Measurements from ENCODE around the gene TADA2A.

TADA2A gene

GRCh38 chr17:37512442-37513068, 105.9 kb downstream of the TADA2A start:
- TF ChIP-seq GATA2 (IDR thresholded peaks at IDR 0.05; ENCODE audit: low read depth, low read length) (no peak), GATA3 (IDR thresholded peaks at IDR 0.05; ENCODE audit: low read depth, low read length) (no peak)

- TF ChIP-seq GATA3 (IDR thresholded peaks at IDR 0.05; ENCODE audit: low read depth, low read length) (no peak), GATA2 (IDR thresholded peaks at IDR 0.05; ENCODE audit: low read depth, low read length) (no peak)
These were observed 107.0 kb downstream of the TADA2A start for GRCh38 chr17:37513711-37514110.

GRCh38 chr17:37516127-37516571, 109.5 kb downstream of the TADA2A start:
- no peak for TF ChIP-seq GATA2 (IDR thresholded peaks at IDR 0.05; ENCODE audit: low read depth, low read length)
- TF ChIP-seq GATA3 (IDR thresholded peaks at IDR 0.05; ENCODE audit: low read depth, low read length): no peak

- no peak for TF ChIP-seq GATA3 (IDR thresholded peaks at IDR 0.05; ENCODE audit: low read depth, low read length)
- no peak for TF ChIP-seq GATA2 (IDR thresholded peaks at IDR 0.05; ENCODE audit: low read depth, low read length)
These were observed 111.2 kb downstream of the TADA2A start for GRCh38 chr17:37517881-37518280.

- TF ChIP-seq GATA3 (IDR thresholded peaks at IDR 0.05; ENCODE audit: low read depth, low read length) (no peak), GATA2 (IDR thresholded peaks at IDR 0.05; ENCODE audit: low read depth, low read length) (no peak)
These were observed 112.1 kb downstream of the TADA2A start for GRCh38 chr17:37518826-37519225.

DNA sequence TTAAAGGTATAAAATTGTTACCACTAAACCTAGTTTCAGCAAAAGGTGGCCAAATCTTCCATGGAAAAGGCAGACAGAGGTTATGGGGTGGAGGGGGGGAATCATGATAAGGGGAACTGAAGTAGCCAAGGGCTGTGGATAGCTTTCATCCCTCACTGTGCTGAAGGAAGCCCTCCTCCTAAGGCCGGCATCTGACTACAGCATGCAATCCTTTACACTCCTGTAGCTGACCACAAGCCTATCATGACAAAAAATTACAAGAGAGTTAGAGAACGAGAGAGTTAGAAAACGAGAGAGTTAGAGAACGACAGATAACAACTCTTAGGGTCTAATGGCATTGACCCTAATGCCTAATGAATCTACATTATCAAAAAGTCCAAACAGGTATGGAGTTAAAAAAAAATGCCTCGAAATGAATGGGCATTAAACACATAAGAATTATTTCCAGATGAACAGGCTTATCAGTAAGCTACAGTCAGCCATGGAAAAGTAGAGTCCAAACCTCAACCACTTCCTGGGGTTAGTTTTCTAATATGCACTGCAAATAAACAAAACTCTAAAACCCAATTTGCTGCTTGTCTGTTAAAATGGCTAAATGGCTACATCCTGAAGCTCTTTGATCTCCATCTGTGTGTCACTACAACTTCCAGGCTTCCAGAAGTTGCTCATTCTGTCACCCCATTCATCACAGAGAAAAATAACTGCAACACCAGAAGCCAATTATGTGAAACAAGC, 112.7 kb downstream of the TADA2A start:
- TF ChIP-seq GATA3 (IDR thresholded peaks at IDR 0.05; ENCODE audit: low read depth, low read length) (no peak), GATA2 (IDR thresholded peaks at IDR 0.05; ENCODE audit: low read depth, low read length) (no peak)

- no peak for TF ChIP-seq GATA3 (IDR thresholded peaks at IDR 0.05; ENCODE audit: low read depth, low read length)
- TF ChIP-seq GATA2 (IDR thresholded peaks at IDR 0.05; ENCODE audit: low read depth, low read length): no peak
These were observed 113.5 kb downstream of the TADA2A start for GRCh38 chr17:37520174-37520573.

GRCh38 chr17:37521821-37522220, 115.1 kb downstream of the TADA2A start:
- TF ChIP-seq GATA2 (IDR thresholded peaks at IDR 0.05; ENCODE audit: low read depth, low read length): no peak
- no peak for TF ChIP-seq GATA3 (IDR thresholded peaks at IDR 0.05; ENCODE audit: low read depth, low read length)

DNA sequence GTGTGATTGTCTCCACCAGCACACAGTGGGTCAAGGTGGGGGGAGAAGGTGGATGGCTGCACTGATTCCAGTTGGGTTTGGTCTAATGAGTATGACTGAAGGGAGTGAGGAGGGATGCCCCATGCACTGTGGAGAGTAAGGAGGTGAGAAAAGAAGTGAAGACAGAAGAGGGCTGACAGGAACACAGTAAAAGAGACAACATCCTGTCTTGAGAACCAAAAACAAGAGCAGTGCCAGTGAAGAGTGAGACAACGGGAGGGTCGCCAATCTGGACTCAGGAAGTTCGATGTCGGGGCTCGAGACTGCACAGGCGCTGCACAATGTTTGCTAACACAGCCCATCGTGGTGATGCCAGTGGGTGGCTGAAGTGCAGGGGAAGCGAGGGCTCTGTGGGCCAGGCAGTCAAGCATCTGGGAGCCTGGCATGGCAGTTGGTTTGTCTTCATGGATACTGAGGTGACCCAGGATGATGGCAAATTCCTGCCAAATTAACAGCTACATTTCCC, 117.1 kb downstream of the TADA2A start:
- TF ChIP-seq GATA2 (IDR thresholded peaks at IDR 0.05; ENCODE audit: low read depth, low read length): no peak

- TF ChIP-seq GATA3 (IDR thresholded peaks at IDR 0.05; ENCODE audit: low read depth, low read length) (no peak), GATA2 (IDR thresholded peaks at IDR 0.05; ENCODE audit: low read depth, low read length) (no peak)
These were observed 120.7 kb downstream of the TADA2A start for GRCh38 chr17:37527249-37527851.
